ENCODE results near the gene ADGRV1. TPM values are rescaled to one million over a fixed set of nuclear protein-coding genes. Genes with fewer than 3 reads are reported as not detected.

ADGRV1 gene
- polyA plus RNA-seq, 1 of the 3 experiments (the other 2 are of a cell fraction), result 0.23 TPM

- no peak for TF ChIP-seq FOSL2 (IDR thresholded peaks at IDR 0.05; ENCODE audit: borderline replicate concordance, low read depth)
- no peak for TF ChIP-seq RXRA (IDR thresholded peaks at IDR 0.05; ENCODE audit: borderline replicate concordance, low read depth)
- H3K27me3 ChIP-seq (ENCODE audit: insufficient read depth), result no peaks in the 10 kb centered on the region
- no peak for DNase-seq
- ChIA-PET POLR2A (no interaction called here), CTCF (interaction anchor here (0.9 kb wide), 1 partner anchor 487 kb away, joined by 3 read pairs; no protein-coding TSS in a partner anchor)
- H4K20me1 ChIP-seq (ENCODE audit: insufficient read depth), result no peaks in the 10 kb centered on the region
- no peaks in the 10 kb centered on the region for H3K9me3 ChIP-seq
- H3K79me2 ChIP-seq (ENCODE audit: insufficient read depth), result no peaks in the 10 kb centered on the region
- no peak overlapping the region for H3K4me3 ChIP-seq (ENCODE audit: low read depth in 2 of 2, low read length in 1 of 2)
- H3K27ac ChIP-seq (ENCODE audit: low read depth in 2 of 2, low read length in 1 of 2), result no peak overlapping the region
- no peaks in the 10 kb centered on the region for H3K36me3 ChIP-seq (replicated peaks in 1 of 2; ENCODE audit: control insufficient read depth in 1 of 2, insufficient read depth in 2 of 2, low read length in 1 of 2)
- no peaks in the 10 kb centered on the region for H3K4me1 ChIP-seq (ENCODE audit: control insufficient read depth in 1 of 2, insufficient read depth in 2 of 2, low read depth in 1 of 2, low read length in 1 of 2)
- H2AFZ ChIP-seq (ENCODE audit: low read depth), result no peak overlapping the region
- H3K9me2 ChIP-seq, result no peaks in the 10 kb centered on the region
- no peak overlapping the region for H3K4me2 ChIP-seq
- no peaks in the 10 kb centered on the region for H3F3A ChIP-seq (replicated peaks; ENCODE audit: insufficient read depth)
- H3K9ac ChIP-seq, result no peak overlapping the region
- WGBS (ENCODE audit: low lambda C conversion rate), result 71% methylated on average over 4 of the region's 4 CpGs
These were observed 339.9 kb downstream of the ADGRV1 start for GRCh38 chr5:90898326-90899013.

GRCh38 chr5:90899014-90899604, 340.5 kb downstream of the ADGRV1 start:
- H3K9me2 ChIP-seq, result no peaks in the 10 kb centered on the region
- H3K27me3 ChIP-seq (ENCODE audit: insufficient read depth), result no peaks in the 10 kb centered on the region
- H3F3A ChIP-seq (replicated peaks; ENCODE audit: insufficient read depth), result no peaks in the 10 kb centered on the region
- H3K79me2 ChIP-seq (ENCODE audit: insufficient read depth), result no peaks in the 10 kb centered on the region
- DNase-seq, result no peak
- H3K4me1 ChIP-seq (ENCODE audit: control insufficient read depth in 1 of 2, insufficient read depth in 2 of 2, low read depth in 1 of 2, low read length in 1 of 2), result no peaks in the 10 kb centered on the region
- CTCF ChIA-PET, result interaction anchor here (0.9 kb wide), 1 partner anchor 486 kb away, joined by 3 read pairs; no protein-coding TSS in a partner anchor
- H3K27ac ChIP-seq (ENCODE audit: low read depth in 2 of 2, low read length in 1 of 2), result no peak overlapping the region
- H3K4me3 ChIP-seq (ENCODE audit: low read depth in 2 of 2, low read length in 1 of 2), result no peak overlapping the region
- H4K20me1 ChIP-seq (ENCODE audit: insufficient read depth), result no peaks in the 10 kb centered on the region
- TF ChIP-seq USF1 (IDR thresholded peaks at IDR 0.05; ENCODE audit: borderline replicate concordance, low read depth) (no peak), YY1 (IDR thresholded peaks at IDR 0.05; ENCODE audit: low read depth) (no peak)
- no peak overlapping the region for H2AFZ ChIP-seq (ENCODE audit: low read depth)
- no peak overlapping the region for H3K4me2 ChIP-seq
- H3K9me3 ChIP-seq, result no peaks in the 10 kb centered on the region
- H3K36me3 ChIP-seq (replicated peaks in 1 of 2; ENCODE audit: control insufficient read depth in 1 of 2, insufficient read depth in 2 of 2, low read length in 1 of 2), result no peaks in the 10 kb centered on the region
- POLR2A ChIA-PET, result no interaction called here
- WGBS (ENCODE audit: low lambda C conversion rate), result 61% methylated on average over 2 of the region's 2 CpGs
- H3K9ac ChIP-seq, result no peak overlapping the region

- Histone ChIP-seq H3K36me3 (replicated peaks in 1 of 2; ENCODE audit: control insufficient read depth in 1 of 2, insufficient read depth in 2 of 2, low read length in 1 of 2) (no peaks in the 10 kb centered on the region), H3K4me1 (ENCODE audit: control insufficient read depth in 1 of 2, insufficient read depth in 2 of 2, low read depth in 1 of 2, low read length in 1 of 2) (no peaks in the 10 kb centered on the region), H4K20me1 (ENCODE audit: insufficient read depth) (no peaks in the 10 kb centered on the region), H3K27me3 (ENCODE audit: insufficient read depth) (no peaks in the 10 kb centered on the region), H3K9me2 (no peaks in the 10 kb centered on the region), H2AFZ (ENCODE audit: low read depth) (no peak overlapping the region), H3K4me2 (no peak overlapping the region), H3K9me3 (no peaks in the 10 kb centered on the region), H3F3A (replicated peaks; ENCODE audit: insufficient read depth) (no peaks in the 10 kb centered on the region), H3K27ac (ENCODE audit: low read depth in 2 of 2, low read length in 1 of 2) (no peak overlapping the region), H3K9ac (no peak overlapping the region), H3K79me2 (ENCODE audit: insufficient read depth) (no peaks in the 10 kb centered on the region), H3K4me3 (ENCODE audit: low read depth in 2 of 2, low read length in 1 of 2) (no peak overlapping the region)
- CTCF ChIA-PET, result interaction anchor here (1.9 kb wide), 1 partner anchor 484 kb away, joined by 5 read pairs; no protein-coding TSS in a partner anchor
- DNase-seq, result no peak
- POLR2A ChIA-PET, result no interaction called here
- TF ChIP-seq RFX5 (IDR thresholded peaks at IDR 0.05; ENCODE audit: low read length), result no peak
- TF ChIP-seq TEAD4 (IDR thresholded peaks at IDR 0.05; ENCODE audit: borderline replicate concordance, insufficient read depth), result no peak
- TF ChIP-seq TAF1 (IDR thresholded peaks at IDR 0.05; ENCODE audit: borderline replicate concordance, low read depth, low read length), result no peak
- no peak for TF ChIP-seq REST (IDR thresholded peaks at IDR 0.05; ENCODE audit: low read depth, low read length)
These were observed 342.7 kb downstream of the ADGRV1 start for GRCh38 chr5:90901261-90901660.

All from SK-N-SH (cell line).